ENCODE measurements around the gene TTC8. TPM values are rescaled to one million over a fixed set of nuclear protein-coding genes. Genes with fewer than 3 reads are reported as not detected.
"Not testable (repeated sequence)": the region's sequence is repeated elsewhere in the genome, so short reads cannot be mapped to it uniquely, and the experiment has no call there.

TTC8 gene
- total RNA-seq, 1 donor from 2014 or later: 10.8 TPM

- TF ChIP-seq CTCF (conservative IDR thresholded peaks at IDR 0.05; ENCODE audit: low read depth, low read length): no peak
- no peak for DNase-seq (ENCODE audit: low read depth)
- H3K4me3 ChIP-seq (ENCODE audit: low read depth, low read length): no peak overlapping the region
Observed at GRCh38 chr14:88804035-88804434, 20.4 kb upstream of the TTC8 start.

- TF ChIP-seq CTCF (conservative IDR thresholded peaks at IDR 0.05; ENCODE audit: low read depth, low read length): no peak
- DNase-seq (ENCODE audit: low read depth): no peak
- no peak overlapping the region for H3K4me3 ChIP-seq (ENCODE audit: low read depth, low read length)
Observed at GRCh38 chr14:88804477-88804876, 20.0 kb upstream of the TTC8 start.

- no peak overlapping the region for H3K4me3 ChIP-seq (ENCODE audit: low read depth, low read length)
- no peak for DNase-seq (ENCODE audit: low read depth)
- no peak for TF ChIP-seq CTCF (conservative IDR thresholded peaks at IDR 0.05; ENCODE audit: low read depth, low read length)
Observed at GRCh38 chr14:88808359-88808758, 16.1 kb upstream of the TTC8 start.

- TF ChIP-seq CTCF (conservative IDR thresholded peaks at IDR 0.05; ENCODE audit: low read depth, low read length): no peak
- H3K4me3 ChIP-seq (ENCODE audit: low read depth, low read length): no peak overlapping the region
- DNase-seq (ENCODE audit: low read depth): no peak
Observed at GRCh38 chr14:88815980-88816379, 8.5 kb upstream of the TTC8 start.

GRCh38 chr14:88818018-88818417 lies 6.4 kb upstream of the TTC8 start:
- DNase-seq (ENCODE audit: low read depth): no peak
- H3K4me3 ChIP-seq (ENCODE audit: low read depth, low read length): no peak overlapping the region
- TF ChIP-seq CTCF (conservative IDR thresholded peaks at IDR 0.05; ENCODE audit: low read depth, low read length): no peak

- DNase-seq (ENCODE audit: low read depth); H3K4me3 ChIP-seq (ENCODE audit: low read depth, low read length): not testable (repeated sequence)
Observed at GRCh38 chr14:88819674-88820073, 4.8 kb upstream of the TTC8 start.

- no peak for DNase-seq (ENCODE audit: low read depth)
- no peak for TF ChIP-seq CTCF (conservative IDR thresholded peaks at IDR 0.05; ENCODE audit: low read depth, low read length)
- H3K4me3 ChIP-seq (ENCODE audit: low read depth, low read length): no peak overlapping the region
Observed at GRCh38 chr14:88821378-88821777, 3.1 kb upstream of the TTC8 start.

- DNase-seq (ENCODE audit: low read depth): no peak
- no peak overlapping the region for H3K4me3 ChIP-seq (ENCODE audit: low read depth, low read length)
- no peak for TF ChIP-seq CTCF (conservative IDR thresholded peaks at IDR 0.05; ENCODE audit: low read depth, low read length)
Observed at GRCh38 chr14:88821888-88822287, 2.6 kb upstream of the TTC8 start.
